IPS DF 6.9 (cell line): Measurements from ENCODE around the gene MOSMO.
"Not testable (repeated sequence)": the region's sequence is repeated elsewhere in the genome, so short reads cannot be mapped to it uniquely, and the experiment has no call there.

ENCODE experiments used
- DNase-seq: peaks from one replicate; pipeline ENCODE4 v3.0.0-alpha.2; 2013; ENCODE audit warnings: low read depth, low spot score
- H3K27ac ChIP-seq: one replicate; pipeline ENCODE4 v1.5.1; 2013; ENCODE audit warnings: low read length, control low read depth
- H3K27me3 ChIP-seq: 2 replicates; pipeline ENCODE4 v1.6.1; 2013; ENCODE audit warnings: mild to moderate bottlenecking, low read length; ENCODE audit not compliant: control insufficient read depth, insufficient read depth
- H3K36me3 ChIP-seq: 2 replicates; pipeline ENCODE4 v1.6.1; 2013; ENCODE audit warnings: low read length; ENCODE audit not compliant: control insufficient read depth, insufficient read depth
- H3K4me1 ChIP-seq: 2 replicates; pipeline ENCODE4 v1.6.1; 2013; ENCODE audit warnings: low read length; ENCODE audit not compliant: control insufficient read depth, insufficient read depth
- H3K4me3 ChIP-seq: 2 replicates; pipeline ENCODE4 v1.5.1; 2013; ENCODE audit warnings: mild to moderate bottlenecking, low read length
- H3K9me3 ChIP-seq: 2 replicates; pipeline ENCODE4 v1.6.1; 2013; ENCODE audit warnings: low read length, inconsistent platforms; ENCODE audit not compliant: control insufficient read depth, insufficient read depth
- WGBS: extraction: QIAGEN DNeasy Blood & Tissue Kit; methylation state at CpG from one replicate; pipeline ENCODE4 v1.1.7; 2013; ENCODE audit warnings: mixed read lengths, missing lambda C conversion rate; ENCODE audit not compliant: insufficient read length, insufficient coverage; 5-methylcytosine and 5-hydroxymethylcytosine counted together

Gene MOSMO

DNA sequence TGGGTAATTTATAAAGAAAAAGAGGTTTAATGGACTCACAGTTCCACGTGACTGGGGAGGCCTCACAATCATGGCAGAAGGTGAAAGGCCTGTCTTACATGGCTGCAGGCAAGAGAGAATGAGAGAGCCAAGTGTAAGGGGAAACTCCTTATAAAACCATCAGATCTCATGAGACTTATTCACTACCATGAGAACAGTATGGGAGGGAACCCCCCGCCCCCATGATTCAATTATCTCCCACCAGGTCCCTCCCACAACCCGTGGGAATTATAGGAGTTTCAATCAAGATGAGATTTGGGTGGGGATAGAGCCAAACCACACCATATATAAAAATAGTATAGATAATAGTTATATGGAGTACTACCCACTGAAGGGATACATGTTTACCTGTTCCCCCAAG, 36.0 kb downstream of the MOSMO start:
- H3K36me3 ChIP-seq, H3K4me3 ChIP-seq, H3K4me1 ChIP-seq, DNase-seq, H3K27me3 ChIP-seq, H3K27ac ChIP-seq, H3K9me3 ChIP-seq: not testable (repeated sequence)
- WGBS = no CpG with 5 or more reads among the region's 3 CpGs

- not testable (repeated sequence) for DNase-seq, H3K27ac ChIP-seq, H3K9me3 ChIP-seq, H3K4me1 ChIP-seq, H3K36me3 ChIP-seq, H3K4me3 ChIP-seq, H3K27me3 ChIP-seq
- no CpG with 5 or more reads among the region's 5 CpGs for WGBS
Observed at GRCh38 chr16:22045888-22046287, 38.0 kb downstream of the MOSMO start.

GRCh38 chr16:22050963-22051362, 43.1 kb downstream of the MOSMO start:
- no CpG with 5 or more reads among the region's 4 CpGs for WGBS
- Histone ChIP-seq H3K36me3 (no peaks in the 10 kb centered on the region), H3K27me3 (no peaks in the 10 kb centered on the region), H3K9me3 (no peaks in the 10 kb centered on the region), H3K27ac (no peak overlapping the region), H3K4me1 (no peaks in the 10 kb centered on the region), H3K4me3 (no peak overlapping the region)
- no peak for DNase-seq

DNA sequence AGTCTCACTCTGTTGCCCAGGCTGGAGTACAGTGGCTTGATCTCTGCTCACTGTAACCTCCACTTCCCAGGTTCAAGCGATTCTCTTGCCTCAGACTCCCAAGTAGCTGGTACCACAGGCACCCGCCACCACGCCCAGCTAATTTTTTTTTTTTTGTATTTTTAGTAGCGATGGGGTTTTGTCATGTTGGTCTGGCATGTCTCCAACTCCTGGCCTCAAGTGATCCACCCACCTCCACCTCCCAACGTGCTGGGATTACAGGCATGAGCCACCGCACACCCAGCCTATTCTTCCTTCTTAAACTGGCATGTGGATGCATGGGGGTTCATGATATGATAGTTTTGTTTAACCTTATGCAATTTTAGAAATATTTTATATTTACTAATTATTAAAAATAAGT, 45.1 kb downstream of the MOSMO start:
- no CpG with 5 or more reads among the region's 6 CpGs for WGBS
- no peak overlapping the region for H3K4me3 ChIP-seq

GRCh38 chr16:22053921-22054341, 46.0 kb downstream of the MOSMO start:
- no peak for DNase-seq
- WGBS = no CpG with 5 or more reads among the region's 4 CpGs
- no peaks in the 10 kb centered on the region for H3K9me3 ChIP-seq
- H3K27ac ChIP-seq = no peak overlapping the region
- no peaks in the 10 kb centered on the region for H3K36me3 ChIP-seq
- H3K4me1 ChIP-seq = no peaks in the 10 kb centered on the region
- H3K27me3 ChIP-seq = no peaks in the 10 kb centered on the region
- H3K4me3 ChIP-seq = no peak overlapping the region

More for the DNA sequence above, 45.1 kb downstream of the MOSMO start:
- Histone ChIP-seq H3K9me3 (no peaks in the 10 kb centered on the region), H3K36me3 (no peaks in the 10 kb centered on the region), H3K4me1 (no peaks in the 10 kb centered on the region), H3K27ac (no peak overlapping the region), H3K27me3 (no peaks in the 10 kb centered on the region)
- no peak for DNase-seq

GRCh38 chr16:22054847-22055590, 47.1 kb downstream of the MOSMO start:
- Histone ChIP-seq H3K4me3 (no peak overlapping the region), H3K27me3 (no peaks in the 10 kb centered on the region), H3K27ac (no peak overlapping the region), H3K36me3 (no peaks in the 10 kb centered on the region), H3K4me1 (no peaks in the 10 kb centered on the region), H3K9me3 (no peaks in the 10 kb centered on the region)
- WGBS = no CpG with 5 or more reads among the region's 5 CpGs
- DNase-seq = no peak

- no peaks in the 10 kb centered on the region for H3K9me3 ChIP-seq
- no peaks in the 10 kb centered on the region for H3K36me3 ChIP-seq
- no peak overlapping the region for H3K27ac ChIP-seq
- DNase-seq = peak; percentile 22
- no peaks in the 10 kb centered on the region for H3K27me3 ChIP-seq
- no CpG with 5 or more reads among the region's 5 CpGs for WGBS
- H3K4me1 ChIP-seq = no peaks in the 10 kb centered on the region
- H3K4me3 ChIP-seq = no peak overlapping the region
Observed at GRCh38 chr16:22055881-22056280, 48.0 kb downstream of the MOSMO start.

DNA sequence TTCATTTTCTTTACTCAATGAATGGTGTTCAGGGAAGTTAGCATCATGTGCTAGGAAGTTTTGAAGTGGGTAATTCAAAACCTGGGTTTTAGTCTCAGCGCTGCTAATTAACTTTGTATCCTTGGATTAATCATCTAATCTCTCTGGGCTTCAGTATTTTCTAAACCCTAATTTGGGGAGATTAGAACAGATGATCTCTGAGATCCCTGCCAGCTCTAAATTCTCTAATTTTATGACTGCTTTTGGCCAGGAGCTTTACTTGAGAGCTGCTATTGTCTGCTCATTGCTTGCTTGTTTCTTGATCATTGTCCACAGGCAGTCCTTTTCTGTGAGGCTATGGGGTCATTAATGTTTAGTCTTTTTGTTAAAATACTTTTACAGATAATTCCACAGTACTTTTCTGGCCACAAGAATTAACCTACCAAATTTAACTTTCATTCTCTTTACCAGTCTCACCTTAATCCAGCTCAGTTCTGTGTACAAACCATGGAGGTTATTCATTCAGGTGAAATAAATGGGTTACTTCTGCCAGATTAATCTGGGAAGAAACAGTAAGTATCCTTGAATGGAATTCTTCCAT, 56.1 kb downstream of the MOSMO start:
- Histone ChIP-seq H3K4me3 (no peak overlapping the region), H3K4me1 (no peaks in the 10 kb centered on the region), H3K9me3 (no peaks in the 10 kb centered on the region), H3K27ac (no peak overlapping the region), H3K27me3 (no peaks in the 10 kb centered on the region), H3K36me3 (no peaks in the 10 kb centered on the region)
- DNase-seq = no peak
- WGBS = no CpG with 5 or more reads among the region's 1 CpG

DNA sequence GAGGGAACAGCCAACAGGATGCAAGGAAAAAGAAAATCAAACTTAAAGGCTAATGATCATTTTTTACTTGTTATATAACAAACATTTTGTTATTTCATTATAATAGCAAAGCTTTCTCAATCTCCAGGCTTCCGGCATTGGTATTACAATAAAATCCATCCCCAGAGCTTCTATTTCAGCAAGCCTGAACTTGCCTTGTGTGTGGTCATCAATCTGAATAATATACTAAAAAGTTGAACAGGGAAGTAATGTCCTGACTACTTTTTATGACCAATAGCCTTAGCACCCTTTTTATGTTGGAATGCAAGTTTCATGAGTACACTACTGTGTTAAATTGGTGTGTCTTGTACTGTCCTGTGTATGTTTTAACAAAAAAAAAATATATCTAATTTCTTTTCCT, 57.3 kb downstream of the MOSMO start:
- DNase-seq = no peak

DNA sequence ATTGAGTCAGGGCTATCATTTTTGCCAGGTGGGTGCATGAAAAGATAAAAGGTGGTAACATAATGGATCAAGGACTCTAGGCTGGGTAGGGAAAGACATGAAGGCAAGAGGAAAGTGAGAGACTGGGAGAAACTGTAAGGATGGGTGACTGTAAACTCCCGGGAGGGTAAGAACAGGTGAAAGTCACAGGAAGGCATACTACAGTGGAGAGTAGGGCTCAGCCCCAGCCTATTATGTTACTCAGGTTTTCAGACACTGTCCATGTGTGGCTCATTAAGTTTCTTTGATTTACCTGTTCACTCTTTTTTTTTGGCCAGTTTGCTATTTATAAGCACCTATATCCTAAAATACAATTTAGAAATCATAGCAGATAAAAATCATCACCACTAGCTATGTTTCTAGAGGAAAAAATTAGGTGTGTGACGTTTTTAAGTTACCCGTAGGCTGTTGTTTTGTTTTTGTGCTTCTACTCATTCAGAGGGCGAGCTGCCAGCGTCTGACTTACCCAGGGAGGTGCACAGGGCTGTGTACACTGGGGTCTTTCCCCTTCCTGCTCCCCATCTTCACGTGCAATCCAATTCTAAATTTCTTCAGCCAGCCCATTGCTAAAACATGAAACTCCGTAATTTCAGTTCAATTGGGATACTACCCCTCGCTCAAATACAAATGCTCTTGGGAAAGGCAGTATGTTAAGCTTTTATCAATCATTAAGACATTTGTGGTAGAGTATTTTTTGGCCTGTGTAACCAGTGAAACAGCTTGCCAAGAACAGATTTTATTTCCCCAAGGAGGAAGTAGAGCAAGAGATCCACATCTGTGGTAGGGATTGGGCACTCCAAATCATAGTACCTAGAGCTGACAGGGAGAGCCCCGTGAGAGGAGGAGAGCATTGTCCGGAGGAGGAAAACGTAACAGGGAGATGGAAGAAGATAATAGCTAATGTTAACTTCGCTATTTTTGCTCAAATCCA, 62.7 kb downstream of the MOSMO start:
- Histone ChIP-seq H3K27me3 (no peaks in the 10 kb centered on the region), H3K9me3 (no peaks in the 10 kb centered on the region), H3K4me1 (no peaks in the 10 kb centered on the region), H3K4me3 (no peak overlapping the region), H3K27ac (no peak overlapping the region), H3K36me3 (no peaks in the 10 kb centered on the region)
- no peak for DNase-seq
- WGBS = no CpG with 5 or more reads among the region's 12 CpGs

More for the DNA sequence above, 57.3 kb downstream of the MOSMO start:
- Histone ChIP-seq H3K4me1 (no peaks in the 10 kb centered on the region), H3K36me3 (no peaks in the 10 kb centered on the region), H3K4me3 (no peak overlapping the region), H3K27me3 (no peaks in the 10 kb centered on the region), H3K27ac (no peak overlapping the region), H3K9me3 (no peaks in the 10 kb centered on the region)
- WGBS = no CpG with 5 or more reads among the region's 1 CpG
